K562 (cell line): ENCODE measurements around the gene GAPDH. TPM values are rescaled to one million over a fixed set of nuclear protein-coding genes. Genes with fewer than 3 reads are reported as not detected.

Experiments used
- BDP1 ChIP-seq: IDR thresholded peaks from 3 replicates; pipeline ENCODE4 v1.6.1; 2011; ENCODE audit not compliant: insufficient read length, insufficient read depth
- CEBPG ChIP-seq, 3 experiments: fragments of 200-800 bp in 1 of 3; sonication (Bioruptor generic) in 1 of 3; sonication (generic) in 1 of 3; formaldehyde crosslinking in 1 of 3; IDR thresholded peaks in 2 of 3; conservative IDR thresholded peaks in 1 of 3; 2 replicates each; pipeline versions ENCODE4 v1.6.1 to v1.8.0; 2016 to 2022; ENCODE audit warnings: missing compliant biosample characterization in 2 of 3, missing genetic modification characterization in 2 of 3, mild to moderate bottlenecking in 1 of 3, missing genetic modification reagents in 1 of 3
- CHCHD3 ChIP-seq: fragments of 250-450 bp; sonication (Bioruptor Pico); IDR thresholded peaks from 2 replicates; pipeline ENCODE4 v2.1.2; 2022; ENCODE audit warnings: mild to moderate bottlenecking
- FUS ChIP-seq: fragments of 200-400 bp; formaldehyde crosslinking; optimal IDR thresholded peaks from 2 replicates; pipeline ENCODE3; 2017; ENCODE audit warnings: low read depth, low read length
- GTF2B ChIP-seq: IDR thresholded peaks from 2 replicates; pipeline ENCODE4 v1.6.1; 2011; ENCODE audit not compliant: insufficient read length; ENCODE audit errors: extremely low read depth
- HIVEP1 ChIP-seq: fragments of 250-450 bp; sonication (Bioruptor Pico); IDR thresholded peaks from 2 replicates; pipeline ENCODE4 v1.4.0; 2020; ENCODE audit warnings: mild to moderate bottlenecking
- ILK ChIP-seq: fragments of 450-650 bp; IDR thresholded peaks from 2 replicates; pipeline ENCODE4 v1.6.1; 2016; ENCODE audit warnings: missing genetic modification characterization, low read depth, mild to moderate bottlenecking, missing compliant biosample characterization, moderate library complexity, borderline replicate concordance
- KAT8 ChIP-seq: fragments of 450-650 bp; IDR thresholded peaks from 2 replicates; pipeline ENCODE4 v1.6.1; 2016; ENCODE audit warnings: low read depth, mild to moderate bottlenecking
- MTA2 ChIP-seq: fragments of 450-650 bp; IDR thresholded peaks from 2 replicates; pipeline ENCODE4 v1.6.1; 2016; ENCODE audit warnings: low read depth
- NFATC3 ChIP-seq: fragments of 450-650 bp; IDR thresholded peaks from 2 replicates; pipeline ENCODE4 v1.6.1; 2017; ENCODE audit warnings: mild to moderate bottlenecking
- NFIC ChIP-seq: fragments of 450-650 bp; IDR thresholded peaks from 2 replicates; pipeline ENCODE4 v1.6.1; 2017; ENCODE audit warnings: mild to moderate bottlenecking, inconsistent platforms
- PRDM10 ChIP-seq: fragments of 450-650 bp; IDR thresholded peaks from 2 replicates; pipeline ENCODE4 v1.6.1; 2018; ENCODE audit not compliant: partially characterized antibody
- STAT5A ChIP-seq: IDR thresholded peaks from 2 replicates; pipeline ENCODE4 v1.6.1; 2012; ENCODE audit warnings: low read length, inconsistent platforms, borderline replicate concordance
- TFE3 ChIP-seq: fragments of 450-650 bp; formaldehyde crosslinking; IDR thresholded peaks from 2 replicates; pipeline ENCODE4 v1.4.0; 2020; ENCODE audit warnings: mild to moderate bottlenecking, mixed read lengths
- TRIM28 ChIP-seq: fragments of 450-650 bp; IDR thresholded peaks from 2 replicates; pipeline ENCODE4 v1.6.1; 2017
- XRCC3 ChIP-seq: fragments of 450-650 bp; IDR thresholded peaks from 2 replicates; pipeline ENCODE4 v1.6.1; 2017; ENCODE audit warnings: mild to moderate bottlenecking, moderate library complexity
- YBX1 ChIP-seq: fragments of 450-650 bp; IDR thresholded peaks from 2 replicates; pipeline ENCODE4 v1.7.1; 2016; ENCODE audit warnings: mild to moderate bottlenecking
- ZNF121 ChIP-seq: sonication (generic); formaldehyde crosslinking; conservative IDR thresholded peaks from 2 replicates; pipeline ENCODE4 v1.8.0; 2022; ENCODE audit warnings: missing genetic modification reagents
- ZNF212 ChIP-seq: fragments of 450-650 bp; formaldehyde crosslinking; IDR thresholded peaks from 2 replicates; pipeline ENCODE4 v1.4.0; 2020; ENCODE audit warnings: mild to moderate bottlenecking
- ZNF263 ChIP-seq: sonication (generic); formaldehyde crosslinking; IDR thresholded peaks from 2 replicates; pipeline ENCODE4 v1.8.0; 2022; ENCODE audit warnings: mild to moderate bottlenecking, missing genetic modification reagents, borderline replicate concordance
- ZNF445 ChIP-seq: fragments of 250-450 bp; sonication (Bioruptor Pico); IDR thresholded peaks from 2 replicates; pipeline ENCODE4 v1.4.0; 2020; ENCODE audit warnings: low read depth, mild to moderate bottlenecking, moderate library complexity
- ZNF561 ChIP-seq: fragments of 450-650 bp; formaldehyde crosslinking; conservative IDR thresholded peaks from 2 replicates; pipeline ENCODE4 v1.4.0; 2020; ENCODE audit warnings: mild to moderate bottlenecking, moderate library complexity
- ZNF586 ChIP-seq: fragments of 450-650 bp; formaldehyde crosslinking; conservative IDR thresholded peaks from 2 replicates; pipeline ENCODE4 v1.4.0; 2020; ENCODE audit warnings: mild to moderate bottlenecking, moderate library complexity
- ZNF764 ChIP-seq: fragments of 250-450 bp; sonication (Bioruptor Pico); IDR thresholded peaks from 2 replicates; pipeline ENCODE4 v1.4.0; 2020; ENCODE audit warnings: low read depth, mild to moderate bottlenecking, moderate library complexity
- polyA plus RNA-seq, 8 experiments: library from polyadenylated mRNA; depleted of rRNA in 4 of 8; stranded (reverse) in 5 of 8; unstranded in 3 of 8; fragments of >200 nt; fragmentation: Nextera tagmentation in 2 of 8; fragmentation: Illumina TruSeq in 1 of 8; extraction: Ambion mirVana in 2 of 8; extraction: Trizol in 1 of 8; gene quantifications; 2 replicates each; pipeline versions ENCODE4 v1.2.1 to v1.2.3, GENCODE V29; 2011 to 2014; ENCODE audit warnings: inconsistent platforms in 1 of 8, missing spikeins in 1 of 8
- total RNA-seq, 7 experiments: library from RNA; depleted of rRNA in 6 of 7; stranded (reverse); fragments of >200 nt in 6 of 7; fragmentation: Illumina TruSeq in 2 of 7; extraction: Trizol in 2 of 7; gene quantifications; 2 replicates each; pipeline versions ENCODE4 v1.2.1 to v1.2.3, GENCODE V29; 2011 to 2021; ENCODE audit warnings: low replicate concordance in 1 of 7

Gene GAPDH
- total and polyA plus RNA-seq, 9 of the 15 experiments (the other 6 are each of a cell fraction or from before 2014, with no cell fraction given): 2,206 to 6,793 (median 4,217) TPM

- TF ChIP-seq PRDM10 (no peak), ZNF212 (CRISPR knock-in tag) (no peak), ZNF586 (CRISPR knock-in tag) (no peak), ZNF445 (CRISPR knock-in tag) (no peak), ZNF764 (CRISPR knock-in tag) (no peak), CEBPG (CRISPR knock-in tag; IDR thresholded peaks at IDR 0.05) (no peak), CEBPG (tag; conservative IDR thresholded peaks at IDR 0.05 in 1 of 2, IDR thresholded peaks at IDR 0.05 in 1 of 2) (no peak), CHCHD3 (CRISPR knock-in tag) (no peak), MTA2 (no peak), ZNF121 (no peak), HIVEP1 (CRISPR knock-in tag) (0 out of 2 replicates have a peak, but pooled peaks have one; percentile 5), XRCC3 (no peak), YBX1 (no peak), STAT5A (no peak; the same call in 1 of the 2 replicates), ZNF263 (CRISPR knock-in tag) (no peak), ILK (no peak), BDP1 (no peak), ZNF561 (CRISPR knock-in tag) (no peak), KAT8 (no peak), FUS (no peak), TRIM28 (no peak), NFIC (peak; percentile 73), TFE3 (no peak), NFATC3 (no peak), GTF2B (no peak)
Measured at GRCh38 chr12:6493497-6494257, 40.6 kb upstream of the GAPDH start, which contains the start of gene NCAPD2 (continued).
